K562 (cell line): Measurements from ENCODE around the gene CEP57. TPM values are rescaled to one million over a fixed set of nuclear protein-coding genes. Genes with fewer than 3 reads are reported as not detected.

Source experiments
- BHLHE40 ChIP-seq: IDR thresholded peaks from 2 replicates; pipeline ENCODE4 v1.6.1; 2011; ENCODE audit warnings: low read length, improper control_type of control experiment
- CTCFL ChIP-seq: IDR thresholded peaks from 2 replicates; pipeline ENCODE4 v1.6.1; 2011; ENCODE audit warnings: borderline replicate concordance, low read depth, mild to moderate bottlenecking, moderate library complexity, low read length; ENCODE audit not compliant: insufficient read depth, poor library complexity, severe bottlenecking
- FOSL1 ChIP-seq: fragments of 200-800 bp; sonication (Bioruptor generic); conservative IDR thresholded peaks from 2 replicates; pipeline ENCODE4 v1.6.1; 2016; ENCODE audit warnings: missing genetic modification characterization, missing compliant biosample characterization
- KDM5B ChIP-seq: fragments of 200-600 bp; sonication (generic); IDR thresholded peaks from 2 replicates; pipeline ENCODE4 v1.6.1; 2012; ENCODE audit warnings: low read depth, mild to moderate bottlenecking, moderate library complexity, low read length, control low read depth, inconsistent platforms; ENCODE audit not compliant: insufficient replicate concordance
- MCM2 ChIP-seq: fragments of 450-650 bp; IDR thresholded peaks from 2 replicates; pipeline ENCODE4 v1.6.1; 2017; ENCODE audit warnings: low read depth, mild to moderate bottlenecking
- MYC ChIP-seq, 2 experiments: fragments of 250-450 bp in 1 of 2; sonication (Bioruptor Pico) in 1 of 2; IDR thresholded peaks; 2 replicates each; pipeline versions ENCODE4 v1.5.1 to v1.6.1; 2012 to 2021; ENCODE audit warnings: low read depth in 2 of 2, borderline replicate concordance in 1 of 2, improper control_type of control experiment in 1 of 2, low read length in 1 of 2, mild to moderate bottlenecking in 1 of 2, moderate library complexity in 1 of 2
- NUFIP1 ChIP-seq: fragments of 450-650 bp; IDR thresholded peaks from 2 replicates; pipeline ENCODE4 v1.6.1; 2018; ENCODE audit not compliant: partially characterized antibody
- RBM17 ChIP-seq: fragments of 200-400 bp; formaldehyde crosslinking; IDR thresholded peaks from 2 replicates; pipeline ENCODE4 v1.6.1; 2017; ENCODE audit warnings: low read depth, mild to moderate bottlenecking, low read length, borderline replicate concordance
- SFPQ ChIP-seq: fragments of 200-400 bp; formaldehyde crosslinking; IDR thresholded peaks from 2 replicates; pipeline ENCODE4 v1.6.1; 2017; ENCODE audit warnings: mild to moderate bottlenecking, low read depth, low read length, moderate library complexity
- SMAD4 ChIP-seq: fragments of 250-450 bp; sonication (Bioruptor Pico); conservative IDR thresholded peaks from 2 replicates; pipeline ENCODE4 v1.8.0; 2021; ENCODE audit warnings: inconsistent platforms, mild to moderate bottlenecking, moderate library complexity
- SPI1 ChIP-seq: IDR thresholded peaks from 2 replicates; pipeline ENCODE4 v1.6.1; 2011; ENCODE audit warnings: low read depth, low read length, control low read depth, borderline replicate concordance
- STAT6 ChIP-seq: sonication (generic); formaldehyde crosslinking; IDR thresholded peaks from 2 replicates; pipeline ENCODE4 v1.8.1; 2023; ENCODE audit warnings: mild to moderate bottlenecking, missing genetic modification reagents
- XRCC4 ChIP-seq: IDR thresholded peaks from one replicate; pipeline ENCODE4 v1.6.1; 2011; ENCODE audit not compliant: insufficient read depth, insufficient read length; ENCODE audit errors: extremely low read depth
- ZKSCAN3 ChIP-seq: fragments of 250-450 bp; sonication (Bioruptor Pico); IDR thresholded peaks from 2 replicates; pipeline ENCODE4 v1.4.0; 2020
- ZNF280B ChIP-seq: fragments of 250-450 bp; sonication (Bioruptor Pico); IDR thresholded peaks from 2 replicates; pipeline ENCODE4 v1.5.1; 2021; ENCODE audit warnings: mild to moderate bottlenecking
- ZNF589 ChIP-seq: fragments of 200-800 bp; sonication (Bioruptor generic); IDR thresholded peaks from 2 replicates; pipeline ENCODE4 v1.6.1; 2016; ENCODE audit warnings: low read depth, missing genetic modification characterization, missing compliant biosample characterization
- ZNF75A ChIP-seq: fragments of 450-650 bp; formaldehyde crosslinking; IDR thresholded peaks from 2 replicates; pipeline ENCODE4 v1.4.0; 2020; ENCODE audit warnings: mild to moderate bottlenecking
- ZNF764 ChIP-seq: fragments of 250-450 bp; sonication (Bioruptor Pico); IDR thresholded peaks from 2 replicates; pipeline ENCODE4 v1.4.0; 2020; ENCODE audit warnings: low read depth, mild to moderate bottlenecking, moderate library complexity
- polyA plus RNA-seq, 8 experiments: library from polyadenylated mRNA; depleted of rRNA in 4 of 8; stranded (reverse) in 5 of 8; unstranded in 3 of 8; fragments of >200 nt; fragmentation: Nextera tagmentation in 2 of 8; fragmentation: Illumina TruSeq in 1 of 8; extraction: Ambion mirVana in 2 of 8; extraction: Trizol in 1 of 8; gene quantifications; 2 replicates each; pipeline versions ENCODE4 v1.2.1 to v1.2.3, GENCODE V29; 2011 to 2014; ENCODE audit warnings: inconsistent platforms in 1 of 8, missing spikeins in 1 of 8
- total RNA-seq, 7 experiments: library from RNA; depleted of rRNA in 6 of 7; stranded (reverse); fragments of >200 nt in 6 of 7; fragmentation: Illumina TruSeq in 2 of 7; extraction: Trizol in 2 of 7; gene quantifications; 2 replicates each; pipeline versions ENCODE4 v1.2.1 to v1.2.3, GENCODE V29; 2011 to 2021; ENCODE audit warnings: low replicate concordance in 1 of 7

Gene CEP57
- total and polyA plus RNA-seq, 9 of the 15 experiments (the other 6 are each of a cell fraction or from before 2014, with no cell fraction given), result 25.1 to 88.1 (median 65.2) TPM

GRCh38 chr11:95790123-95790932 is at the start of gene CEP57 (continued):
- TF ChIP-seq XRCC4 (no peak), SMAD4 (CRISPR knock-in tag) (no peak), SFPQ (no peak), ZNF280B (CRISPR knock-in tag) (no peak), MYC (IDR thresholded peaks at IDR 0.05; ENCODE audit: low read depth, low read length) (no peak), MYC (CRISPR knock-in tag; IDR thresholded peaks at IDR 0.05; ENCODE audit: borderline replicate concordance, low read depth) (peak; percentile 33; the same call in 1 of the 2 replicates), KDM5B (peak; percentile 57), STAT6 (CRISPR knock-in tag) (peak; percentile 49; the same call in 1 of the 2 replicates), ZNF75A (CRISPR knock-in tag) (no peak), CTCFL (no peak), RBM17 (no peak), MCM2 (no peak), ZNF589 (no peak), SPI1 (no peak), BHLHE40 (no peak), ZKSCAN3 (no peak), NUFIP1 (no peak), FOSL1 (tag) (peak; percentile 26; the same call in 1 of the 2 replicates), ZNF764 (no peak)
